ENCODE measurements around the gene SLC8A1. TPM values are rescaled to one million over a fixed set of nuclear protein-coding genes. Genes with fewer than 3 reads are reported as not detected.

SLC8A1 gene
- total RNA-seq, 1 experiment from 2014 or later = not detected

GRCh38 chr2:40343902-40344301 lies 108.0 kb downstream of the SLC8A1 start:
- ChIA-PET CTCF (no interaction called here), POLR2A (ENCODE audit: low non-redundant PET) (no interaction called here)
- no TSS peak for BruUV-seq (replicated peaks)

DNA sequence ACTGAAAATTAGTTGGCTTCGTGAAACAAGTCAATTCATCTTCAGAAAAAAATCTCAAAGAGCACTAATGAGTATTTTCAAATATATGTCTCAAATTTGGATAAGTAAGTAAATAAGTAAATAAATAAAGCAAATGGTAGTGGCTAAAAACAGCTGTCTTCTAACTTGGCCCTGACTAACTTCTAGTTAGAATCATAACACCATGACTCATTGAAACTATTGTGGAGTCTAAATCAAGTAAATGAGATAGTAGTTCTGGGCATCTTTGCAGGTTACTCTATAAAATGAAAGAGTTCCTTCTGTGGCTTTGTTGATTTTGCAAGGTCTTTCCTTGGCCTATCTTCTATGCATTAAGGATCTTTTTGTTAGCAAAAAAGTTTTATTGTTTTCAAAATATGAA lies 110.7 kb downstream of the SLC8A1 start:
- H3K9me3 ChIP-seq (ENCODE audit: low read depth, low read length, poor library complexity, severe bottlenecking) = no peaks in the 10 kb centered on the region
- no peaks in the 10 kb centered on the region for H3K36me3 ChIP-seq (ENCODE audit: insufficient read depth, low read length, poor library complexity, severe bottlenecking)
- no peaks in the 10 kb centered on the region for H3K4me1 ChIP-seq (ENCODE audit: insufficient read depth, low read length, poor library complexity, severe bottlenecking)
- no peak overlapping the region for H3K4me3 ChIP-seq (ENCODE audit: low read depth, low read length, poor library complexity, severe bottlenecking)
- TF ChIP-seq CTCF (conservative IDR thresholded peaks at IDR 0.05; ENCODE audit: low read depth, low read length) = no peak
- TF ChIP-seq EZH2 (IDR thresholded peaks at IDR 0.05; ENCODE audit: borderline replicate concordance, low read depth, low read length, poor library complexity, severe bottlenecking) = no peak
- H3K27me3 ChIP-seq (replicated peaks; ENCODE audit: insufficient read depth, low read depth, low read length, poor library complexity) = peaks cover 67% of the 10 kb centered on the region
- H3K27ac ChIP-seq (ENCODE audit: low read depth, low read length, poor library complexity, severe bottlenecking) = no peak overlapping the region
- no TSS peak for BruUV-seq (replicated peaks)
- intact Hi-C loops (cut with micrococcal nuclease; ENCODE audit: unreplicated experiment) = no loop called here
- DNase-seq (ENCODE audit: low spot score) = no peak
- ChIA-PET CTCF (no interaction called here), POLR2A (ENCODE audit: low non-redundant PET) (no interaction called here)

More at GRCh38 chr2:40343902-40344301, 108.0 kb downstream of the SLC8A1 start:
- intact Hi-C loops (cut with micrococcal nuclease; ENCODE audit: unreplicated experiment) = no loop called here
- DNase-seq (ENCODE audit: low spot score) = no peak
- TF ChIP-seq EZH2 (IDR thresholded peaks at IDR 0.05; ENCODE audit: borderline replicate concordance, low read depth, low read length, poor library complexity, severe bottlenecking) = no peak
- H3K36me3 ChIP-seq (ENCODE audit: insufficient read depth, low read length, poor library complexity, severe bottlenecking) = no peaks in the 10 kb centered on the region
- no peaks in the 10 kb centered on the region for H3K4me1 ChIP-seq (ENCODE audit: insufficient read depth, low read length, poor library complexity, severe bottlenecking)
- H3K27ac ChIP-seq (ENCODE audit: low read depth, low read length, poor library complexity, severe bottlenecking) = no peak overlapping the region
- H3K4me3 ChIP-seq (ENCODE audit: low read depth, low read length, poor library complexity, severe bottlenecking) = no peak overlapping the region
- no peaks in the 10 kb centered on the region for H3K9me3 ChIP-seq (ENCODE audit: low read depth, low read length, poor library complexity, severe bottlenecking)
- peaks cover 67% of the 10 kb centered on the region for H3K27me3 ChIP-seq (replicated peaks; ENCODE audit: insufficient read depth, low read depth, low read length, poor library complexity)

DNA sequence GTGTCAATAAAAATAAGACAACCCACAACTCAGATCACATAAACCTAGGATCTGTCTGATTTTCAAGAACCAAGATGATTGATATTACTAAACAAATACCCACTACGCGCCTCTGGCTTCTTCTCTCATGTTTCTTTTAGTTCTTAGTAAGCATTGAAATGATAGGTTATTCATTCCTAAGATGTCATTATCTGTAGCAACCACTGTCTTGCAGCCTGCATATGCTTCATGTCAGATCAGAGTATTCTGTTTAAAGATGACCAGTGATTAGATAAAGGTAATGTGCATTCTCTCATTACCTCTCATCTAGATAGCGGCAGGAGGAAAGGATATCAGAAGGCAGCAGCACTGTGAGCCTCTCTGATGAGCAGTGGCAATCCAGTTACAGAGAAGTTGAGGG lies 112.9 kb downstream of the SLC8A1 start:
- CTCF ChIA-PET = no interaction called here
- H3K4me1 ChIP-seq (ENCODE audit: insufficient read depth, low read length, poor library complexity, severe bottlenecking) = no peaks in the 10 kb centered on the region
- intact Hi-C loops (cut with micrococcal nuclease; ENCODE audit: unreplicated experiment) = no loop called here

More for the DNA sequence above, 112.9 kb downstream of the SLC8A1 start:
- POLR2A ChIA-PET (ENCODE audit: low non-redundant PET) = no interaction called here
- Histone ChIP-seq H3K27ac (ENCODE audit: low read depth, low read length, poor library complexity, severe bottlenecking) (no peak overlapping the region), H3K27me3 (replicated peaks; ENCODE audit: insufficient read depth, low read depth, low read length, poor library complexity) (peaks cover 55% of the 10 kb centered on the region), H3K4me3 (ENCODE audit: low read depth, low read length, poor library complexity, severe bottlenecking) (no peak overlapping the region), H3K9me3 (ENCODE audit: low read depth, low read length, poor library complexity, severe bottlenecking) (no peaks in the 10 kb centered on the region), H3K36me3 (ENCODE audit: insufficient read depth, low read length, poor library complexity, severe bottlenecking) (no peaks in the 10 kb centered on the region)
- no TSS peak for BruUV-seq (replicated peaks)
- no peak for DNase-seq (ENCODE audit: low spot score)
- TF ChIP-seq CTCF (conservative IDR thresholded peaks at IDR 0.05; ENCODE audit: low read depth, low read length) (no peak), EZH2 (IDR thresholded peaks at IDR 0.05; ENCODE audit: borderline replicate concordance, low read depth, low read length, poor library complexity, severe bottlenecking) (no peak)
